ENCODE measurements around the gene HADHB. TPM values are rescaled to one million over a fixed set of nuclear protein-coding genes. Genes with fewer than 3 reads are reported as not detected.
"Not testable (repeated sequence)": the region's sequence is repeated elsewhere in the genome, so short reads cannot be mapped to it uniquely, and the experiment has no call there.

HADHB gene
- total RNA-seq, 2 donors from 2014 or later: 79.7 to 89.0 TPM

DNA sequence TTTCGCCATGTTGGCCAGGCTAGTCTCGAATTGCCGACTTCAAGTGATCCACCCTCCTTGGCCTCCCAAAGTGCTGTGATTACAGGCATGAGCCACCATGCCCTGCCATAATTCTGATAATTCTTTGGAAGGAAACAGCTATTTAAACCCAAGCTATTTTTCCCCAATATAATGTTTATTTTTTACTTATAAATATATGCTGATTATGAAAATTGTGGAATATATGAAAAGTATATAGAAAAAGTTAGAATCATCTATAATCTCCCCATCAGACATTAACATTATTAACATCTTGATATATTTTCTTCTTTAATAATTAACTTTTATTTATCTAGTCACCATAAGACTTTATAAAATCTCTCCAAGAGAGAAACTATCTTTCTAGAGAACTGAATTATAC lies 41.2 kb downstream of the HADHB start:
- Mint-ChIP-seq H3K4me1 (ENCODE audit: low read depth) (no peaks in the 10 kb centered on the region), H3K27ac (no peak overlapping the region), H3K27me3 (ENCODE audit: low read depth) (no peaks in the 10 kb centered on the region), H3K9me3 (no peaks in the 10 kb centered on the region), H3K4me3 (no peak overlapping the region), H3K36me3 (ENCODE audit: insufficient read depth in 2 of 2) (peaks cover 2 to 19% of the 10 kb centered on the region in 2 donors)
- ATAC-seq (replicated peaks in 1 of 2) (no peak), DNase-seq (no peak)

DNA sequence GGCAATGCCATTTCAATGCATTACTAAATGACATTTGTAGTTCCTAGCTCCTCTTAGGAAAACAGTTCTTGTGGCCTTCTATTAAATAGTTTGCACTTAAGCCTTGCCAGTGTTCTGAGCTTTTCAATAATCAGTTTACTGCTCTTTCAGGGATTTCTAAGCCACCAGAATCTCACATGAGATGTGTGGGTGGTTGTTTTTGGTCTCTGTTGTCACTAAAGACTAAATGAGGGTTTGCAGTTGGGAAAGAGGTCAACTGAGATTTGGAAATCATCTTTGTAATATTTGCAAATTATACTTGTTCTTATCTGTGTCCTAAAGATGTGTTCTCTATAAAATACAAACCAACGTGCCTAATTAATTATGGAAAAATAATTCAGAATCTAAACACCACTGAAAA lies 45.3 kb downstream of the HADHB start:
- no peak overlapping the region for H3K27ac Mint-ChIP-seq
- H3K4me3 Mint-ChIP-seq: no peak overlapping the region
- H3K4me1 Mint-ChIP-seq (ENCODE audit: low read depth): peaks cover 6% of the 10 kb centered on the region
- H3K27me3 Mint-ChIP-seq (ENCODE audit: low read depth): no peaks in the 10 kb centered on the region
- ATAC-seq (replicated peaks in 1 of 2): no peak
- peaks cover 2 to 7% of the 10 kb centered on the region in 2 donors for H3K36me3 Mint-ChIP-seq (ENCODE audit: insufficient read depth in 2 of 2)
- no peaks in the 10 kb centered on the region for H3K9me3 Mint-ChIP-seq
- no peak for DNase-seq

DNA sequence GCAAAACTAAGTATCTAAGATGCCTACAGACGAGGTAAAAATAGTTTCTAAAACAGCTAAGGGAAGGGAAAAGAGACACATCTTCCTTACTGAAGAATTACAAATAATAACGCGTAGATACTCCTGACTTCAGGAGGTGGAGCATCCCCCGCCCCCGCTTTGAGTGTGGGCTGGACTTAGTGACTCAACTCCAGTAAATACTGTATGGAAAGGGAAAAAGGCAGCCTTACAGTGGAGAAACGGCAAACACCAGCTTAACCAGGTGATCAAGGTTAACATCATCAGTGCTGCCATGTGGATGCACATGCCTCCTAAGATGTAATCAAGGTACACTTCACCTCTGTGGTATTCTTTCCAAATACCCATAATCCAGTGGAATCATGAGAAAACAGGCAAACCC lies 47.9 kb downstream of the HADHB start:
- no peak overlapping the region for H3K4me3 Mint-ChIP-seq
- no peak overlapping the region for H3K27ac Mint-ChIP-seq
- peaks cover 0 to 2% of the 10 kb centered on the region in 2 donors for H3K36me3 Mint-ChIP-seq (ENCODE audit: insufficient read depth in 2 of 2)
- DNase-seq (no peak), ATAC-seq (replicated peaks in 1 of 2) (no peak)
- no peaks in the 10 kb centered on the region for H3K27me3 Mint-ChIP-seq (ENCODE audit: low read depth)
- H3K9me3 Mint-ChIP-seq: no peaks in the 10 kb centered on the region
- peaks cover 6% of the 10 kb centered on the region for H3K4me1 Mint-ChIP-seq (ENCODE audit: low read depth)

- no peaks in the 10 kb centered on the region for H3K36me3 Mint-ChIP-seq (ENCODE audit: insufficient read depth in 2 of 2)
- no peak overlapping the region for H3K27ac Mint-ChIP-seq
- H3K9me3 Mint-ChIP-seq: no peaks in the 10 kb centered on the region
- DNase-seq (no peak), ATAC-seq (replicated peaks in 1 of 2) (no peak)
- H3K27me3 Mint-ChIP-seq (ENCODE audit: low read depth): no peaks in the 10 kb centered on the region
- no peak overlapping the region for H3K4me3 Mint-ChIP-seq
- peaks cover 6% of the 10 kb centered on the region for H3K4me1 Mint-ChIP-seq (ENCODE audit: low read depth)
Observed at GRCh38 chr2:26295511-26295910, 50.8 kb downstream of the HADHB start.

DNA sequence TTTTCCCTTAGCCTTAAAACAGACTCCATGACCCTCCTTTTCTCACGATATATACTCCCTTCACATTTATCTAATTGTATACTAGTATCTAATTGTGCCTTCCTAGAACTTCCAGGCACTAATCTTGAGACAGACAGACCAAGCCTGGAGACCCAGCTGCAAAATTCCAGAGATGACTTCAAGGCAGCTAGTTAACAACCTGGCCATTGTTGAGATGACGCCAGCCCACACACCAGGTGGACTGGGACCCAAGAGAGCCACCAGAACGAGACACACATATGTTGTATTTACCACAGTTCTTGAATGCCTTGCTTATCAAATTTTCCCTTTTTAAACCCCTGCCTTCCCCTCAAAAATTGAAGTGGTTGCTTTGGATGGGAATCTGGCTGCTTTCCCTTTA lies 52.3 kb downstream of the HADHB start:
- Mint-ChIP-seq H3K4me3 (no peak overlapping the region), H3K27ac (no peak overlapping the region), H3K9me3 (no peaks in the 10 kb centered on the region), H3K4me1 (ENCODE audit: low read depth) (peaks cover 6% of the 10 kb centered on the region), H3K36me3 (ENCODE audit: insufficient read depth in 2 of 2) (no peaks in the 10 kb centered on the region), H3K27me3 (ENCODE audit: low read depth) (no peaks in the 10 kb centered on the region)
- DNase-seq (no peak), ATAC-seq (replicated peaks in 1 of 2) (no peak)

DNA sequence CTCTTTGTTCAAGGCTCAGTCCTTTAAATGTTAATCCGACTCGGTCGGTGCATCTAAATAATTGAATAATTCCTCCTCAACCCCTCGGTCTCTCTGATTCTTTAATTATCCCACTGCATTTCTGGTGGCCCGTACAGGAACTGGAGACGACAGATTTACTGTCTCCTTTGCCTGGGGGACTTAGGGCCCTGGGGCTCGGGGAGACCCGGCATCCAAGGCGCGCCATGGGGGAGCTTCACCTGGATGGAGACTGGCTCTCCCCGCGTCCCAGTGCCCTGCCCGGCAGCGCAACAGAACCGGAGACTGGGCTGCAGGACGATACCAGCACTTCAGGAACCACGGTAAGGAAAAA lies 53.5 kb downstream of the HADHB start:
- Mint-ChIP-seq H3K27ac (no peak overlapping the region), H3K36me3 (ENCODE audit: insufficient read depth in 2 of 2) (no peaks in the 10 kb centered on the region), H3K27me3 (ENCODE audit: low read depth) (no peaks in the 10 kb centered on the region), H3K4me1 (ENCODE audit: low read depth) (no peaks in the 10 kb centered on the region), H3K4me3 (no peak overlapping the region), H3K9me3 (no peaks in the 10 kb centered on the region)
- DNase-seq (no peak), ATAC-seq (replicated peaks in 1 of 2) (peak in 1 of 2 donors; percentile 10)

GRCh38 chr2:26298638-26299393 lies 54.1 kb downstream of the HADHB start:
- H3K4me3 Mint-ChIP-seq: no peak overlapping the region
- ATAC-seq (replicated peaks in 1 of 2) (peak; percentile 71 to 72), DNase-seq (peak; percentile 32 to 38)
- H3K9me3 Mint-ChIP-seq: no peaks in the 10 kb centered on the region
- no peaks in the 10 kb centered on the region for H3K27me3 Mint-ChIP-seq (ENCODE audit: low read depth)
- no peak overlapping the region for H3K27ac Mint-ChIP-seq
- no peaks in the 10 kb centered on the region for H3K4me1 Mint-ChIP-seq (ENCODE audit: low read depth)
- no peaks in the 10 kb centered on the region for H3K36me3 Mint-ChIP-seq (ENCODE audit: insufficient read depth in 2 of 2)

- peak; percentile 47 to 52 for ATAC-seq (replicated peaks in 1 of 2)
- no peaks in the 10 kb centered on the region for H3K36me3 Mint-ChIP-seq (ENCODE audit: insufficient read depth in 2 of 2)
Observed at GRCh38 chr2:26299471-26300101, 54.8 kb downstream of the HADHB start.

GRCh38 chr2:26300234-26300925 lies 55.6 kb downstream of the HADHB start:
- Mint-ChIP-seq H3K9me3 (no peaks in the 10 kb centered on the region), H3K36me3 (ENCODE audit: insufficient read depth in 2 of 2) (no peaks in the 10 kb centered on the region), H3K4me1 (ENCODE audit: low read depth) (no peaks in the 10 kb centered on the region), H3K27ac (no peak overlapping the region), H3K4me3 (no peak overlapping the region), H3K27me3 (ENCODE audit: low read depth) (no peaks in the 10 kb centered on the region)
- peak; percentile 33 to 46 for ATAC-seq (replicated peaks in 1 of 2)
- DNase-seq: peak; percentile 3 to 13

More at GRCh38 chr2:26299471-26300101, 54.8 kb downstream of the HADHB start:
- no peaks in the 10 kb centered on the region for H3K27me3 Mint-ChIP-seq (ENCODE audit: low read depth)
- no peaks in the 10 kb centered on the region for H3K9me3 Mint-ChIP-seq
- H3K27ac Mint-ChIP-seq: no peak overlapping the region
- no peaks in the 10 kb centered on the region for H3K4me1 Mint-ChIP-seq (ENCODE audit: low read depth)
- DNase-seq: peak; percentile 11 to 27
- H3K4me3 Mint-ChIP-seq: no peak overlapping the region

DNA sequence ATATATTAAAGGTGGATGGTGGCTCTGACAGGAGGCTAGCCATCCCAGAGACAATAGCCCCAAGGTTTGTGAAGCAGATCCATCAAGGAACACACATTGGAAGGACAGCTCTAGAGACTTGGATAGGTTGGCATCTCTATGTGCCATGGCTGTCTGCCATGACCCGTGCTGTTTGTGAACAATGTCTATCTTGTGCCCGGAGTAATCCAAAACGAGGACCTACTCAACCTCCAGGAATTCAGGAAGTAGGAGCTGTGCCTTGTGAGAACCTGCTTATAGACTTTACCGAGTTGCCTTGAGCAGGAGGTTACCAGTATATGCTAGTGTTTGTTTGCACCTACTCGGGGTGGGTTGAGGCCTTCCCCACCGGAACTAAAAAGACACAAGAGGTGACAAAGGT lies 58.1 kb downstream of the HADHB start:
- no peak overlapping the region for H3K4me3 Mint-ChIP-seq
- H3K9me3 Mint-ChIP-seq: no peaks in the 10 kb centered on the region
- H3K36me3 Mint-ChIP-seq (ENCODE audit: insufficient read depth in 2 of 2): no peaks in the 10 kb centered on the region
- no peaks in the 10 kb centered on the region for H3K4me1 Mint-ChIP-seq (ENCODE audit: low read depth)
- H3K27ac Mint-ChIP-seq: no peak overlapping the region
- DNase-seq (no peak), ATAC-seq (replicated peaks in 1 of 2) (no peak)
- H3K27me3 Mint-ChIP-seq (ENCODE audit: low read depth): no peaks in the 10 kb centered on the region

DNA sequence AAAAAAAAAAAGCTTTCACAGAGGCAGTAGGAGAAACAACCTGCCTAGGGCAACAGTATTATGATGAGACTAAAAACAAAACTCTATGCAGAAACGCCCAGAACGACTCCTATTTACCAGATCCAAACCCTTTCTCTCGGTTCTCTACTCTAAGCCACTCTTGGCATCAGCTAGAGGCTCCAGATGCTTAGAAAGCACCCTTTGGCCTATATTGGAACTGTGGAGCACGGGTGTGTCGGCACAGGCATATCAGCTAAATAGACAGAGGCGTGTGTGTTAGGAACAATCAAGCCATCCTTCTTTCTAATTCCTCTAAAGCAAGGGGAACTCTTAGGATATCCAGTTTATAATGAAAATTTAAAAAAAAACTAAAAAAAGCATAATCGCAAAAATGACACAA lies 60.4 kb downstream of the HADHB start:
- not testable (repeated sequence) for ATAC-seq (replicated peaks in 1 of 2); H3K4me1 Mint-ChIP-seq (ENCODE audit: low read depth); H3K4me3 Mint-ChIP-seq; H3K9me3 Mint-ChIP-seq; H3K36me3 Mint-ChIP-seq (ENCODE audit: insufficient read depth in 2 of 2); H3K27ac Mint-ChIP-seq; DNase-seq; H3K27me3 Mint-ChIP-seq (ENCODE audit: low read depth)

GRCh38 chr2:26305540-26305939 lies 60.8 kb downstream of the HADHB start:
- H3K4me3 Mint-ChIP-seq: no peak overlapping the region
- no peaks in the 10 kb centered on the region for H3K9me3 Mint-ChIP-seq
- H3K27me3 Mint-ChIP-seq (ENCODE audit: low read depth): no peaks in the 10 kb centered on the region
- no peak overlapping the region for H3K27ac Mint-ChIP-seq
- no peaks in the 10 kb centered on the region for H3K36me3 Mint-ChIP-seq (ENCODE audit: insufficient read depth in 2 of 2)
- DNase-seq: no peak
- H3K4me1 Mint-ChIP-seq (ENCODE audit: low read depth): no peaks in the 10 kb centered on the region
- ATAC-seq (replicated peaks in 1 of 2): no peak

DNA sequence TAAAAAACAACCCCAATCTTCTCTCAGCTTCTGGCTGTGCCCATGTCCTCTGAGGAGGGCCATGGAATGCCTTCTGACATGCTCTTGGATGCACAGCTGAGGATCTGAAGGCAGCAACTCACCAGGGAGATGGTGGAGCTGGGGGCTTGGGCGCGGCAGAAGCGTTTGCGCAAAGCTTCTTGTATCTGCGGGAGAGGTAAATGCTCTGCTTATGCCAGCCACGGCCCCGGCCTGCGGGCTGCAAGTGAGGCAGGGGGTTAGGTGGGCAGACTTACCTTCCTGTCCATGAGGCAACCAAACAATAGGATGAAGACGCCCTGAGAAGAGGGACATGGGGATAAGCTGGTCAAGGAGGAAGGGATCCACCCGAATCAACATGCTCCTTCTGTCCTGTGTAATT lies 65.2 kb downstream of the HADHB start:
- H3K27ac Mint-ChIP-seq: no peak overlapping the region
- H3K4me3 Mint-ChIP-seq: no peak overlapping the region
- no peak for ATAC-seq (replicated peaks in 1 of 2)
- DNase-seq: no peak
- no peaks in the 10 kb centered on the region for H3K9me3 Mint-ChIP-seq
- H3K36me3 Mint-ChIP-seq (ENCODE audit: insufficient read depth in 2 of 2): no peaks in the 10 kb centered on the region
- H3K27me3 Mint-ChIP-seq (ENCODE audit: low read depth): no peaks in the 10 kb centered on the region
- H3K4me1 Mint-ChIP-seq (ENCODE audit: low read depth): no peaks in the 10 kb centered on the region

All from activated T-cell treated with anti-CD3 and anti-CD28 coated beads, Interleukin-2, amount 50 U/mL, for 72 hours (primary cell).